Left lung (tissue), 10 donors: ENCODE results near the gene SCYGR1. TPM values are rescaled to one million over a fixed set of nuclear protein-coding genes. Genes with fewer than 3 reads are reported as not detected.

ENCODE experiments used
- ATAC-seq: fragments of 200-7000 bp; cut with Tn5 transposase; one replicate; pipeline ENCODE4 v1.9.1; 2020; ENCODE audit warnings: moderate library complexity
- DNase-seq, 4 donors: peaks; one replicate each; pipeline ENCODE4 v3.0.0-alpha.2; 2013 to 2020
- H3K27ac ChIP-seq, 2 donors: fragments of 200-600 bp; sonication (generic) in 1 of 2; one replicate each; pipeline versions ENCODE4 v1.5.0 to v1.8.0; 2020 to 2021
- H3K27me3 ChIP-seq, 2 donors: fragments of 200-600 bp; sonication (generic) in 1 of 2; one replicate each; pipeline versions ENCODE4 v1.5.0 to v1.8.0; 2020 to 2021
- H3K36me3 ChIP-seq, 2 donors: fragments of 200-600 bp; sonication (generic) in 1 of 2; one replicate each; pipeline versions ENCODE4 v1.5.0 to v1.8.0; 2020 to 2021
- H3K4me1 ChIP-seq, 2 donors: fragments of 200-600 bp; one replicate each; pipeline ENCODE4 v1.8.0; 2021
- H3K4me3 ChIP-seq, 2 donors: fragments of 200-600 bp; sonication (generic) in 1 of 2; one replicate each; pipeline versions ENCODE4 v1.5.0 to v1.8.0; 2020 to 2021; ENCODE audit warnings: mild to moderate bottlenecking in 1 of 2
- H3K9me3 ChIP-seq, 2 donors: fragments of 200-600 bp; sonication (generic) in 1 of 2; one replicate each; pipeline versions ENCODE4 v1.5.0 to v1.8.0; 2020 to 2021
- CTCF ChIP-seq, 2 donors: fragments of 200-600 bp; sonication (generic) in 1 of 2; IDR thresholded peaks; one replicate each; pipeline versions ENCODE4 v1.5.0 to v1.8.0; 2021; ENCODE audit warnings: antibody characterized with exemption in 2 of 2
- intact Hi-C, 2 donors: fragments of 100-400 bp; cut with DNase I; formaldehyde crosslinking; loops; one replicate each; pipeline versions ENCODE4 v1.11.2 to v1.14.2; 2022
- polyA plus RNA-seq, 6 donors: library from polyadenylated mRNA; unstranded; fragments of 120-200 nt; gene quantifications; one replicate each; pipeline ENCODE4 v1.2.1, GENCODE V29; 2013; ENCODE audit not compliant: insufficient read length in 6 of 6
- total RNA-seq, 2 donors: library from RNA; stranded (reverse); fragmentation: NEBNext Ultra II Directional; extraction: Animal tissue kit (Norgen Biotek cat#: 25700); gene quantifications; one replicate each; pipeline ENCODE4 v1.2.1, GENCODE V29; 2021
- donor health status: DM: no; HTN: yes; CAD: no.
- donor health status: DM: no; HTN: no; CAD: no.

The SCYGR1 gene
- total and polyA plus RNA-seq, 8 donors, result not detected

- no peak for DNase-seq
- no peaks in the 10 kb centered on the region for H3K9me3 ChIP-seq
- no peak for TF ChIP-seq CTCF (IDR thresholded peaks at IDR 0.05)
- H3K27ac ChIP-seq, result no peak overlapping the region
- H3K4me3 ChIP-seq, result no peak overlapping the region
- H3K4me1 ChIP-seq, result peaks cover 0 to 9% of the 10 kb centered on the region in 2 donors
- peaks cover 0 to 38% of the 10 kb centered on the region in 2 donors for H3K36me3 ChIP-seq
- H3K27me3 ChIP-seq, result no peaks in the 10 kb centered on the region
- ATAC-seq, result no peak
- intact Hi-C loops, result no loop called here
These were observed 47.6 kb downstream of the SCYGR1 start for GRCh38 chr2:227340106-227340505.

- H3K36me3 ChIP-seq, result peaks cover 0 to 48% of the 10 kb centered on the region in 2 donors
- H3K27ac ChIP-seq, result no peak overlapping the region
- intact Hi-C loops, result no loop called here
- DNase-seq (no peak), ATAC-seq (peak; percentile 31)
- peaks cover 0 to 10% of the 10 kb centered on the region in 2 donors for H3K4me1 ChIP-seq
- TF ChIP-seq CTCF (IDR thresholded peaks at IDR 0.05), result no peak
- H3K9me3 ChIP-seq, result no peaks in the 10 kb centered on the region
- H3K27me3 ChIP-seq, result no peaks in the 10 kb centered on the region
- H3K4me3 ChIP-seq, result no peak overlapping the region
These were observed 48.6 kb downstream of the SCYGR1 start for GRCh38 chr2:227339098-227339599.

Other genes with a start within 250 kb of the SCYGR1 start
- 10 to 100 TPM; 14.1 to 51.2 TPM for gene COL4A4, start 223.7 kb downstream of the SCYGR1 start, total RNA-seq
- 10 to 100 TPM in 2 of 6 donors, 1 to 10 TPM in 4; 5.4 to 14.4 (median 9.0) TPM for gene COL4A4, start 223.7 kb downstream of the SCYGR1 start, polyA plus RNA-seq
- 10 to 100 TPM; 12.9 to 43.3 TPM for gene COL4A3, start 223.3 kb downstream of the SCYGR1 start, total RNA-seq
- 10 to 100 TPM in 3 of 6 donors, 1 to 10 TPM in 3; 4.3 to 13.3 (median 9.2) TPM for gene COL4A3, start 223.3 kb downstream of the SCYGR1 start, polyA plus RNA-seq
- 10 to 100 TPM; 53.2 to 57.7 TPM for gene MFF, start 62.7 kb downstream of the SCYGR1 start, total RNA-seq
- 100 to 1,000 TPM; 105 to 124 (median 109) TPM for gene MFF, start 62.7 kb downstream of the SCYGR1 start, polyA plus RNA-seq
- not detected for gene TM4SF20, start 8.6 kb downstream of the SCYGR1 start, total RNA-seq
- gene TM4SF20, start 8.6 kb downstream of the SCYGR1 start, polyA plus RNA-seq, result under 1 TPM in 5 of 6 donors, not detected in 1; 0.06 to 0.14 (median 0.08) TPM
- 100 to 1,000 TPM in 1 of 2 donors, 10 to 100 TPM in 1; 69.8 to 118 TPM for gene AGFG1, start 84.2 kb upstream of the SCYGR1 start, total RNA-seq
- 10 to 100 TPM; 57.2 to 65.4 (median 62.3) TPM for gene AGFG1, start 84.2 kb upstream of the SCYGR1 start, polyA plus RNA-seq
- gene SCYGR2, start 210.9 kb upstream of the SCYGR1 start, total RNA-seq, result not detected
- not detected for gene SCYGR2, start 210.9 kb upstream of the SCYGR1 start, polyA plus RNA-seq
- not detected for gene SCYGR3, start 226.9 kb upstream of the SCYGR1 start, total RNA-seq
- not detected for gene SCYGR3, start 226.9 kb upstream of the SCYGR1 start, polyA plus RNA-seq
- gene SCYGR4, start 229.5 kb upstream of the SCYGR1 start, total RNA-seq, result not detected
- under 1 TPM in 3 of 6 donors, not detected in 3; 0.08 to 0.23 (median 0.17) TPM for gene SCYGR4, start 229.5 kb upstream of the SCYGR1 start, polyA plus RNA-seq